Pancreas (tissue), 10 donors: Measurements from ENCODE around the gene OR10H4. TPM values are rescaled to one million over a fixed set of nuclear protein-coding genes. Genes with fewer than 3 reads are reported as not detected.
"Not testable (repeated sequence)": the region's sequence is repeated elsewhere in the genome, so short reads cannot be mapped to it uniquely, and the experiment has no call there.

Source experiments
- ATAC-seq, 4 donors: fragments of 200-7000 bp; cut with Tn5 transposase; one replicate each; pipeline versions ENCODE4 v1.8.0 to v1.9.1; 2020; ENCODE audit warnings: mild to moderate bottlenecking in 4 of 4, moderate library complexity in 4 of 4
- DNase-seq, 6 donors: peaks; one replicate each; pipeline ENCODE4 v3.0.0-alpha.2; 2020
- FAIRE-seq: peaks from 2 replicates; lab custom pipeline; 2012; peaks lifted over from hg19 to GRCh38; lab: Jason Lieb, UNC
- H3K27ac ChIP-seq, 4 donors: fragments of 200-600 bp; sonication (generic); 1 replicate in 3 of 4; 2 replicates in 1 of 4; pipeline versions ENCODE4 v1.5.0 to v1.8.0; 2020
- H3K27me3 ChIP-seq, 4 donors: fragments of 200-600 bp; one replicate each; pipeline ENCODE4 v1.8.0; 2021
- H3K36me3 ChIP-seq, 3 donors: fragments of 200-600 bp; sonication (generic) in 1 of 3; one replicate each; pipeline versions ENCODE4 v1.5.0 to v1.8.0; 2020 to 2021
- H3K4me1 ChIP-seq, 3 donors: fragments of 200-600 bp; one replicate each; pipeline ENCODE4 v1.8.0; 2021
- H3K4me3 ChIP-seq, 4 donors: fragments of 200-600 bp; sonication (generic) in 2 of 4; one replicate each; pipeline versions ENCODE4 v1.5.0 to v1.8.0; 2020 to 2021
- H3K9me3 ChIP-seq, 4 donors: fragments of 200-600 bp; one replicate each; pipeline ENCODE4 v1.8.0; 2021
- WGBS, 2 donors: extraction: QIAGEN DNeasy Blood & Tissue Kit; methylation state at CpG; one replicate each; pipeline ENCODE4 v1.1.7; 2013; 5-methylcytosine and 5-hydroxymethylcytosine counted together
- intact Hi-C, 3 donors: fragments of 100-400 bp; cut with DNase I; formaldehyde crosslinking; loops; one replicate each; pipeline versions ENCODE4 v1.11.1 to v1.14.2; 2022
- polyA plus RNA-seq, 2 donors: library from polyadenylated mRNA; stranded (reverse); fragments of 200-250 nt; gene quantifications; one replicate each; pipeline ENCODE4 v1.2.3, GENCODE V29; 2013
- total RNA-seq, 6 donors: library from RNA; stranded (reverse); fragmentation: NEBNext Ultra II Directional in 4 of 6; extraction: Animal tissue kit (Norgen Biotek cat#: 25700) in 4 of 6; gene quantifications; one replicate each; pipeline versions ENCODE4 v1.2.1 to v1.2.4, GENCODE V29; 2021 to 2023
- TF ChIP-seq, protein P1 (sequence below), 4 donors: fragments of 200-600 bp; sonication (generic) in 3 of 4; IDR thresholded peaks; one replicate each; pipeline versions ENCODE4 v1.5.0 to v1.8.0; 2021; ENCODE audit warnings: antibody characterized with exemption in 4 of 4
- donor health status: healthy with polysubstance abuse.
- donor health status: DM: no; HTN: no; CAD: no; lungs with moderate emphysema.
- donor health status: DM: no; HTN: no; CAD: no.
- donor health status: control.
- donor health status: control.
- donor health status: Bipolar disorder and iron deficiency.
- donor health status: DM: yes; HTN: yes; CAD: no.
- donor health status: DM: no; HTN: no; CAD: no.
- donor health status: DM: no; HTN: no; CAD: no.
- donor health status: DM: yes; HTN: yes; CAD: no.

The OR10H4 gene
- total and polyA plus RNA-seq, 8 donors: not detected

GRCh38 chr19:15919243-15919642, 29.6 kb upstream of the OR10H4 start:
- intact Hi-C loops: no loop called here
- no peaks in the 10 kb centered on the region for H3K9me3 ChIP-seq
- no peak for FAIRE-seq
- H3K4me1 ChIP-seq: no peaks in the 10 kb centered on the region
- H3K36me3 ChIP-seq: no peaks in the 10 kb centered on the region
- H3K4me3 ChIP-seq: no peak overlapping the region
- H3K27ac ChIP-seq: no peak overlapping the region
- WGBS, 2 donors: 72% methylated on average over 4 of the region's 4 CpGs
- DNase-seq: no peak
- TF ChIP-seq, protein P1, sequence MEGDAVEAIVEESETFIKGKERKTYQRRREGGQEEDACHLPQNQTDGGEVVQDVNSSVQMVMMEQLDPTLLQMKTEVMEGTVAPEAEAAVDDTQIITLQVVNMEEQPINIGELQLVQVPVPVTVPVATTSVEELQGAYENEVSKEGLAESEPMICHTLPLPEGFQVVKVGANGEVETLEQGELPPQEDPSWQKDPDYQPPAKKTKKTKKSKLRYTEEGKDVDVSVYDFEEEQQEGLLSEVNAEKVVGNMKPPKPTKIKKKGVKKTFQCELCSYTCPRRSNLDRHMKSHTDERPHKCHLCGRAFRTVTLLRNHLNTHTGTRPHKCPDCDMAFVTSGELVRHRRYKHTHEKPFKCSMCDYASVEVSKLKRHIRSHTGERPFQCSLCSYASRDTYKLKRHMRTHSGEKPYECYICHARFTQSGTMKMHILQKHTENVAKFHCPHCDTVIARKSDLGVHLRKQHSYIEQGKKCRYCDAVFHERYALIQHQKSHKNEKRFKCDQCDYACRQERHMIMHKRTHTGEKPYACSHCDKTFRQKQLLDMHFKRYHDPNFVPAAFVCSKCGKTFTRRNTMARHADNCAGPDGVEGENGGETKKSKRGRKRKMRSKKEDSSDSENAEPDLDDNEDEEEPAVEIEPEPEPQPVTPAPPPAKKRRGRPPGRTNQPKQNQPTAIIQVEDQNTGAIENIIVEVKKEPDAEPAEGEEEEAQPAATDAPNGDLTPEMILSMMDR (IDR thresholded peaks at IDR 0.05): no peak
- H3K27me3 ChIP-seq: no peaks in the 10 kb centered on the region
- ATAC-seq: no peak

- intact Hi-C loops: no loop called here
- Histone ChIP-seq H3K27me3 (no peaks in the 10 kb centered on the region), H3K4me1 (no peaks in the 10 kb centered on the region), H3K4me3 (no peak overlapping the region), H3K9me3 (no peaks in the 10 kb centered on the region), H3K27ac (no peak overlapping the region), H3K36me3 (no peaks in the 10 kb centered on the region)
- FAIRE-seq (no peak), DNase-seq (no peak), ATAC-seq (no peak)
- WGBS, 2 donors: 53 to 79% methylated on average over 4 of the region's 4 CpGs
- TF ChIP-seq, protein P1 (IDR thresholded peaks at IDR 0.05): no peak
These were observed 26.8 kb upstream of the OR10H4 start for GRCh38 chr19:15922021-15922420.

GRCh38 chr19:15923702-15924101, 25.1 kb upstream of the OR10H4 start:
- FAIRE-seq: no peak
- Histone ChIP-seq H3K27ac (no peak overlapping the region), H3K27me3 (no peaks in the 10 kb centered on the region), H3K36me3 (no peaks in the 10 kb centered on the region), H3K9me3 (no peaks in the 10 kb centered on the region), H3K4me1 (no peaks in the 10 kb centered on the region), H3K4me3 (no peak overlapping the region)
- 82 to 93% methylated on average over 8 of the region's 8 CpGs for WGBS, 2 donors
- TF ChIP-seq, protein P1 (IDR thresholded peaks at IDR 0.05): no peak
- intact Hi-C loops: no loop called here
- no peak for ATAC-seq
- DNase-seq: no peak

DNA sequence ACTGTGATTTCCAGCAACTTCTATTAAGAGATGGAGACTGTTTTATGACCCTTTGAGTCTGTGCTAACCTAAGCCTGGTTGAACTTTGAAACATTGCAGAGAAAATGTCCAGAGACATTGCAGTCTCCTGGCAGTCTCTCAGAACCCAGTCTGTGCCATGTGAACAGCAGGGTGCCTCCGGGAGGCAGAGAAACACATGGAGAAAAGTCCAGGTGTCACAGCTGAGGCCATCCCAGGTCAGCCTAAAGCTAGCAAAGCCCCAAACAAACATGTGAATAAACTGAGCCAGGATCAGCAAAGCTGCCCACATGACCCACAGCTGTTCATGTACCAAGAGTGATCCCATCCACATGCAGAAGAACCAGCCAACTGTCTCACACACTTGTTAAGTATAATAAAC, 22.3 kb upstream of the OR10H4 start:
- Histone ChIP-seq H3K36me3 (no peaks in the 10 kb centered on the region), H3K27ac (no peak overlapping the region), H3K9me3 (no peaks in the 10 kb centered on the region), H3K4me1 (no peaks in the 10 kb centered on the region), H3K27me3 (no peaks in the 10 kb centered on the region), H3K4me3 (no peak overlapping the region)
- intact Hi-C loops: no loop called here
- ATAC-seq (peak in 2 of 4 donors; percentile 34 to 61), FAIRE-seq (no peak), DNase-seq (peak in 2 of 6 donors; percentile 40 to 42)
- TF ChIP-seq, protein P1 (IDR thresholded peaks at IDR 0.05): no peak
- 13 to 22% methylated on average over 1 of the region's 1 CpG for WGBS, 2 donors

DNA sequence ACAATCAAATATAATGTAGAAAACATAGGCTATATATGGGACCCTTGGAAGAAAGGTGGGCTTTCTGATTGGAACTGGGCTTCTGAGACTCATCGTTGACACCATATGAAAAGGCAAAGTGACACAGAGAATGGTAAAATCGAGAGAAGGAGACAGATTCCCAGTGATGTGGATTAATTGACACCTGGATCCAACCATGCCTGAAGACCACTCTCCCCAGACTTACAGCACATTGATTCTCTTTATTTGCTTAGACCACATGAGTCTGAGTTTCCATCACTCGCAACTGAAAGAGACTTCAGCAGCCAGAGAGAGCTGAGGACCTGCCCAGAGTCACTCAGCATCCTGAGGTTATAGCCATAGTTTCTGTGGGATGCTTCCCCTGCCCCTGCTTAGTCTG, 20.5 kb upstream of the OR10H4 start:
- H3K36me3 ChIP-seq: no peaks in the 10 kb centered on the region
- intact Hi-C loops: no loop called here
- no peak overlapping the region for H3K4me3 ChIP-seq
- TF ChIP-seq, protein P1 (IDR thresholded peaks at IDR 0.05): no peak
- no peak for FAIRE-seq
- no peak for DNase-seq
- H3K27me3 ChIP-seq: no peaks in the 10 kb centered on the region
- H3K4me1 ChIP-seq: no peaks in the 10 kb centered on the region
- ATAC-seq: no peak
- H3K27ac ChIP-seq: no peak overlapping the region
- H3K9me3 ChIP-seq: no peaks in the 10 kb centered on the region
- 83 to 92% methylated on average over 3 of the region's 3 CpGs for WGBS, 2 donors

DNA sequence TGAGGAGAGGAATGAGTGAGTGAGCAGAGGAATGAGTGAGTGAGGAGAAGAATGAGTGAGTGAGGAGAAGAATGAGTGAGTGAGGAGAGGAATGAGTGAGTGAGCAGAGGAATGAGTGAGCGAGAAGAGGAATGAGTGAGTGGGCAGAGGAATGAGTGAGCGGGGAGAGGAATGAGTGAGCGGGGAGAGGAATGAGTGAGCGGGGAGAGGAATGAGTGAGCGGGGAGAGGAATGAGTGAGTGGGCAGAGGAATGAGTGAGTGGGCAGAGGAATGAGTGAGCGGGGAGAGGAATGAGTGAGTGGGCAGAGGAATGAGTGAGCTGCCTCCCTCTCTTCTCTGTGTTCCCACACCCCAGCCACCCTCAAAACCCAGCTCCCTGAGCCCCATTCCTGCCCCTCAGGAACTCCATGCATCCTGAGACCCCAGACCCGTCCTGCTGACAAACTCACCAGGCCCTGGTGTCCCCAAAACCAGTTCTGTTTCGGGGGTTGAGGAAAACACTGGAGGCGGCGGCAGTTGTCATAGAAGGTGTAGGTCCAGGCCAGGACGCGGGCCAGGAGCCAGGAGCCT, 15.0 kb upstream of the OR10H4 start:
- H3K36me3 ChIP-seq, H3K4me3 ChIP-seq, H3K9me3 ChIP-seq, H3K27me3 ChIP-seq, intact Hi-C loops, ATAC-seq, FAIRE-seq: not testable (repeated sequence)
- 34 to 85% methylated on average over 12 of the region's 12 CpGs for WGBS, 2 donors
- DNase-seq: peak in 1 of 6 donors; percentile 65
- peak overlapping the region in 3 of 4 donors; percentile 77 to 90 (median 81) for H3K27ac ChIP-seq
- H3K4me1 ChIP-seq: peaks cover 0 to 11% (median 5%) of the 10 kb centered on the region in 3 donors
